Measurements from ENCODE around the gene MT1G. TPM values are rescaled to one million over a fixed set of nuclear protein-coding genes. Genes with fewer than 3 reads are reported as not detected.
A peak's percentile ranks its signal among the peaks of the same experiment; 100 is the strongest.
"Not testable (repeated sequence)": the region's sequence is repeated elsewhere in the genome, so short reads cannot be mapped to it uniquely, and the experiment has no call there.

The MT1G gene
- polyA plus RNA-seq, 3 donors: 20.7 to 74.0 (median 51.1) TPM

DNA sequence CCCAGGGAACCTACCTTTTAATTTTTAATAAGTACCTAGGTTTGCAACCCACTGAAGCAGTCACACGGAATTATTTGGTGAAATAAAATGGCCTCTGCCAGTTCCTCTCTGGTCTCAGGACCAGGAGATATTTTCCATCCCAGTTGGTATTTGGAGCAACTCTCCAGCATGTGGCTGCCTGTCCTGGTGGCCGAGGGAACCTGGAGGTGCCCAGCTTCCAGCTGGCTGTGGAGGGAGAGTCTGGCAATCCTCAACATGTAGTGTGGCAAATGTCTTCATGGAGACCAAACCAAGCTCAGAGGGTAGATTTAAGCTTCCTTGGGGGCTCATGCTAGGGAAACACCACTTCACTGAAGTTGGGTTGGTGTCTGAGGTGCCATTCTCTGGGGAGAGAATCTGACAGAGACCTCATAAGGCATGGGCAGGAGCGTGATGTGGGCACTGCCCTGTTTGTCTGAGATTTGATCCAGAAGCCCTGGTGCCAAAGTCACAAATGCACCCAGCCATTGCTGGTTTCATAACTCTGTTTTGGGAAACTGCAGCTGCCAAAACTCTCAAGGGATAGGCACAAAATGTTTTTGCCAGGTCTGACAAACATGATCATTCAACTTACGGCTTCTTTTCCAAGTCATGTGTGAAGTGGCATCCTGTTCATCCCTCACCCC lies 17.2 kb upstream of the MT1G start:
- DNase-seq (ENCODE audit: low read depth in 3 of 3, low spot score in 2 of 3): no peak

DNA sequence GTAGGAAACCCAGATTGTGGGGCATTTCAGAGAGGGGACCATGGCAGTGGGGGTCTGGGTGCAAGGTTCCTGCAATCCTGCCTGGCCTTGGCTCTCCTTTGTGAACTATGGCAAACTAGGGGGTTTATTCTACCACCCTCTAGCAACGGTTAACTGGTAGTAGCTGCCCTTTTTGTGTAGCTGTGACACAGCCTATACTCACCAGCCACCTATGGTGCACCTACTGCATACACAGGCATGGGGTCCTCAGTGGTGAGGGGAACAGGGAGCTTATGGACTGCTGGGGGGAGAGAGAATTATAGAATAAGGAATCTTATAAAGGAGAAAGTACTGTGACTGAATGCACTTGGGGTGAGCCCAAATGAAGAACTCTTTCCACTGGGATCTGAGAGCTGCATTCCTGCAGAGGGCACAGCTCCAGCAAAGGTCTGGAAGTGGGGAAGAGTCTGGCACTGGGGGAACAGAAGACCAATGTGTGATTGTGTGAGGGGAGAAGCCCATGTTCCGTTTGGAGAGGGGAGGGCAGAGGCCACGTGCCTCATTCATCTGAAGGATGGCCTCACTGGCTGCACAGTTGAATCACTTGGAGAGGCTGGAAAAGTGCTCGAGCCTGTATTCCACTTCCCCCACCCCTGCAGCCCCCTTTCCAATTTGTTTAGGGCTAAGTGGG lies 16.5 kb upstream of the MT1G start:
- no peak for DNase-seq (ENCODE audit: low read depth in 3 of 3, low spot score in 2 of 3)

DNA sequence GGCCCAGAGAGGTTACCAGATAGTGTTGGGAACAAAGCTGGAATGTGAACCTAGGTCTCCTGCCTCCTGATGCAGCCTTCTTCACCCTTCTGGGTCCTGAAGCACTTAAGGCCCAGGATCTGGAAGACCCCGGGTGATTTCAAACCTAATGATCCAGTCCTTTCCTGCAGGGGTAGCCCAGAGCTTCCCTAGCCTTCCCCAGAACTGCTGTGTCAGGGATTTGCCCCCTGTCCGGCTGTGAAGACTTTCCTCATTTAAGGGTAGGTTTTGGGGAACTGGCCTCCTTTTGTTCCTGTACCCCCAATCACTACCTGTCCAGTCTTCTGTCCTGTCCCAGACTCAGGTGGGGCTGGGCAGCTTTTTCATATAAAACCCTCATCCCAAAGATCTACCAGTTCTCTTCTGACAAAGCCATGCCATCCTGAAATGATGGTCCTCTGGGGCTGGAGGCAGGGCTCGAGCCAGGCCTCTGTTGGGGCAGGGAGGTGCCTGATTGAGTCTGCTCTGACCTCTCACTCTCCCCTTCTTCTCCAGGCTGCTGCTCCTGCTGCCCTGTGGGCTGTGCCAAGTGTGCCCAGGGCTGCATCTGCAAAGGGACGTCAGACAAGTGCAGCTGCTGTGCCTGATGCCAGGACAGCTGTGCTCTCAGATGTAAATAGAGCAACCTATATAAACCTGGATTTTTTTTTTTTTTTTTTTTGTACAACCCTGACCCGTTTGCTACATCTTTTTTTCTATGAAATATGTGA lies 15.7 kb upstream of the MT1G start:
- no peak for DNase-seq (ENCODE audit: low read depth in 3 of 3, low spot score in 2 of 3)

DNA sequence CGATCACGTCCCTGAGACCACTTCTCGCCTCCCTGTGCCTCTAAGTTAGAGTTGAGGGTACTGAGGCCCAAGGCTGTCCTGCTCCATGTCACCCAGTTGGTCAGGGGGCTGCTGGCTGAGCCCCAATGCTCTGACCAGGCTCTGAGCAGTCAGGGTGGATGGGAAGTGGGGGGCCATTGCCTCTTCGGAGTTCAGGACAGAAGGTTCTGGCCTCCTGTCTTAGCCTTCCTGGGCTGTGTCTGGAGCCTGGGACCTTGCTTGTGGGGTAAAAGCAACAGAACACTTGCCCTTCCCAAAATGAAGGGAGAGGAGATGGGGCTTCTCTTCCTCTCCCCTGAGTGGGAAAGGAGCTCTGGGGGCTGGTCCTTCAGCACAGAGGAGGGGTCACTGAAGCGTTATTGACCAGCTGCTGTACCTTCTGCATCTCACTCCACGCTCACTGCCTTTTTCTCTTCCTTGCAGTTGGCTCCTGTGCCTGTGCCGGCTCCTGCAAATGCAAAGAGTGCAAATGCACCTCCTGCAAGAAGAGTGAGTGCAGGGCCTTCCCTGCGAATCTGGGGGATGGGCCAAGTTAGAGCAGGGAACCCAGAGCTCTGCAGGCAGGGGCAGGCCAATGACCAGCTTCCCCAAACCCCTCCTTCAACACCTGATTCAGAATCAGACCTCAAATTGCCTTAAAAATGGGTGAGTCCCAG lies 15.0 kb upstream of the MT1G start:
- no peak for DNase-seq (ENCODE audit: low read depth in 3 of 3, low spot score in 2 of 3)

DNA sequence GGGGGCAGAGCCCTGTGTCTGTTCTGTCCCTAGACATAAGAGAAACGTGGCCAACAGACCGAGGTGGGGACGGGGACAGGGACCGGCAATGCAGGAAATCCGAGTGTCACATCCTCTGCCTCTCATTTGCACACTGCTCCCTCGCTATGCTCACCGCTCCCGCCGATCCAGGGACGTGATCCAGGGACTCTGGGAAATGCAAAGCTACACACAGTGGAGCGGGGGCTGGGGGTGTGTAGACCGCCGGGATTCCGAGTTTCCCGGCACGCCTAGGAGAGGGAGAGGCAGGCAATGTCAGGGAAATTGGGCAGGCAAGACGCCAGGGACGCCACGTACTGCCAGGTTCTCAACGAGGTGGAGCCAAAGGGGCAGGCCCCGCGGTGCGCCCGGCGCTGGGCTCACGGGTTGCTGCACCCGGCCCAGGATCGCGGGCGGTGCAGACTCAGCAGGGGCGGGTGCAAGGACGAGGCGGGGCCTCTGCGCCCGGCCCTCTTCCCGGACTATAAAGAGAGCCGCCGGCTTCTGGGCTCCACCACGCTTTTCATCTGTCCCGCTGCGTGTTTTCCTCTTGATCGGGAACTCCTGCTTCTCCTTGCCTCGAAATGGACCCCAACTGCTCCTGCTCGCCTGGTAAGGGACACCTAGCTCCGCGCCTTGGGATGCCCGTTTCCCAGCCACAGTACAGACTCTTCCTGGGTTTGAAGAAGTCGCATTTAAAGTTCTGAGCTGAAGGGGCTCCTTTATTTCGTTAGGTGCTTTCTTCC lies 14.3 kb upstream of the MT1G start, which contains the start of gene MT1X:
Gene MT1X (plus strand): TSS at position 532 of the 764 bp plus-strand sequence. CDS start 71 bp downstream, at position 603.
- peak in 2 of 3 donors; percentile 67 to 75 for DNase-seq (ENCODE audit: low read depth in 3 of 3, low spot score in 2 of 3)

DNA sequence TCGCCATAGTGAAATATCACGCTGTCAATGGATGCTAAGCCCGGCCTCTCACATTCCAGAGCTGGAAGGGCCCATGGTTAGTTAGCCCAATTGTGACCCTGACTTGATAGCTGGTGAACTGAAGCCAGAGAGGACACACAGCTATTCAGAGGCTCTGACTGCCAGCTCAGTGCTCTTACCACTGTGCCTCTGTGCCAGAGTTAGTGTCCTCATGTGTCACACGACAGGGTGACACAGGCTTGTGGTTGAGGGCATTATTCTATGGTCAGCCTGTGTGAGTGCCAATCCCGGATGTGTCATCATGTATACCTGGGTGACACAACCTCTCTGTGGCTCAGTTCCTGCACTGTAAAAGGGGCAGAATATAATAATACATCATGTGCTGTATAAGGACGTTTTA lies 12.0 kb upstream of the MT1G start:
- no peak for DNase-seq (ENCODE audit: low read depth in 3 of 3, low spot score in 2 of 3)

DNA sequence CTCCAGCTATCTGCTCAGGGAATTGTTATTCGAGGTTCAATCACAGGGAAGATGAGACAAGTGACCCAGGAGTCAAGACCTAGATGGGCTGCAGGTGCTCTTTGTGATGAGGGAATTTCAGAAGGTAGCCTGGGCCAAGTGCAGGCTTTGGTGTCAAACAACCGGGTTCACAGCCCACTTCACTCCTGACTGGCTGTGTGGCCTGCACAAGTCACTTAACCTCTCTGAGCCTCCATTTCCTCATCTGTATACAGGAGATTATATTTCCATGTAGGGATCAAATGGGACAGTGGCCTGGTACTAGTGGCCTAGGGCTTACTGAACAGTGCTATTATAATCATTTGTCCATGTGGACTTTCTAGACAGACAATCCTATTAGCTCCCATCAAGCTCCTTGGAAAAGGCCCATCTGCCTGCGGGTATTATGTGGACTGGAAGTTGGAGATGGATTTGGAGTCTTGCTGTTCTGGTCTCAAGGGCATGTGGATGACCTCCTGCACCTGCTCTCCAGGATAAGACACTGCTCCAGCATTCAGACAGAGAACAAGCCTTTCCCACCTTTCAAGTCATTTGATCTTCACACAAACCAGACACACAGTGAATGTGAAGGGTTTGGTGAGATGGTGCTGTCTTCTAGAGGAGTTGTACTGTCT lies 11.3 kb upstream of the MT1G start:
- DNase-seq (ENCODE audit: low read depth in 3 of 3, low spot score in 2 of 3): no peak

DNA sequence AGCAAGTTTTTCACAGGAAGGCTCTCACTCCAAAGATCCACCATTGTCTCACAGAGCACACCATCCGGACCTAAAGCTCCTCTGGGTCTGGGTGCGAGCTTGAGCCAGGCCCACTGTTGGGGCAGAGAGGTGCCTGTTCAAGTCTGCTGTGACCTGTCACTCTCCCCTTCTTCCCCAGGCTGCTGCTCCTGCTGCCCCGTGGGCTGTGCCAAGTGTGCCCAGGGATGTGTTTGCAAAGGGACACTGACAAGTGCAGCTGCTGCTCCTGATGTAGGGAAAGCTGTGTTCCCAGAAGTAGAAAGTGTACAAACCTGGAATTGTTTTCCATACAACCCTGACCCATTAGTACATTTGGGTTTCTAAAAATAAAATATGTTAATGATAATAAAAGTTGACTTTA lies 9.6 kb upstream of the MT1G start:
- no peak for DNase-seq (ENCODE audit: low read depth in 3 of 3, low spot score in 2 of 3)

DNA sequence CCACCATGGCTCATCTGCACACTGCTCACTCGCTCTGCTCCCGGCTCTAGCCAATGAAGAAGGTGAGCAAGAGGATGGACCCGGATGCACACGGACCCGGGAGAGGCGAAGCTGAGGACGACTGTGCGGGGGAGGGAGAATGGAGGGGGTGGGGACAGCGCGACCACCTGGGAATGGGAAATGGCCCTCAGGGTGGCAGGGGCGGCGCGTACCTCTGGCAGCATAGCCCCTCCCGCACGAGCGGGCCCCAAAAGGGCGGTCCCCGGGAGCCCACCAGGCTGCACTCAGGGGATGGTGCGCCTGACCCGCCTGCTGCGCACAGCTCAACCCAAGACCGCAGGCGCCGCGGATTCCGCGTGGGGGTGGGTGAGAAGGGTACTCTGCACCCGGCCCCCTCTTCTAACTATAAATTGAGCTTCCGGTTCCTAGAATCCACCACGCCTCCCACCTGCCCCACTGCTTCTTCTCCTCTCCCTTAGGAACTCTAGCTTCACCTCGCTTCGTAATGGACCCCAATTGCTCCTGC lies 7.9 kb upstream of the MT1G start:
- DNase-seq (ENCODE audit: low read depth in 3 of 3, low spot score in 2 of 3): no peak

DNA sequence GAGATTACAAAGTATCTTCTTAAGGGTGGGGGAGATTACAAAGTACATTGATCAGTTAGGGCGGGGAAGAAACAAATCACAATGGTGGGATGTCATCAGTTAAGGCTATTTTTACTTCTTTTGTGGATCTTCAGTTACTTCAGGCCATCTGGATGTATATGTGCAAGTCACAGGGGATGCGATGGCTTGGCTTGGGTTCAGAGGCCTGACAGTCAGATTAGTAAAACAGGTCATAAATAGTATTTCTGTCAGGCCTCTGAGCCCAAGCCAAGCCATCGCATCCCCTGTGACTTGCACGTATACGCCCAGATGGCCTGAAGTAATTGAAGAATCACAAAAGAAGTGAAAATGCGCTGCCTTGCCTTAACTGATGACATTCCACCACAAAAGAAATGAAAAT lies 6.7 kb upstream of the MT1G start:
- DNase-seq (ENCODE audit: low read depth in 3 of 3, low spot score in 2 of 3): not testable (repeated sequence)

DNA sequence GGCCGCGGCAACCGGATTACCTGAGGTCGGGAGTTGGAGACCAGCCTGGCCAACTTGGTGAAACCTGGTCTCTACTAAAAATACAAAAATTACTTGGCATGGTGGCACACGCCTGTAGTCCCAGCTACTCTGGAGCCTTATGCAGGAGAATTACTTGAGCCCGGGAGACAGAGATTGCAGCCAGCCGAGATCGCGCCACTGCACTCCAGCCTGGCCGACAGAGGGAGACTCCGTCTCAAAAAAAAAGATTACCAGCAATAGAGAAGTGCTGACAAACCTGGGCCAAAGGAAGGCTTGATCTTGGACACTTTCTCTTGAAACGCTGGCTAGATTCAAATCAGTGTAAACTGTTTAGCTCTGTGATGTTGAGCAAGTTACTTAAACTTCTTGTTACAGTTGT lies 6.1 kb upstream of the MT1G start:
- DNase-seq (ENCODE audit: low read depth in 3 of 3, low spot score in 2 of 3): no peak

DNA sequence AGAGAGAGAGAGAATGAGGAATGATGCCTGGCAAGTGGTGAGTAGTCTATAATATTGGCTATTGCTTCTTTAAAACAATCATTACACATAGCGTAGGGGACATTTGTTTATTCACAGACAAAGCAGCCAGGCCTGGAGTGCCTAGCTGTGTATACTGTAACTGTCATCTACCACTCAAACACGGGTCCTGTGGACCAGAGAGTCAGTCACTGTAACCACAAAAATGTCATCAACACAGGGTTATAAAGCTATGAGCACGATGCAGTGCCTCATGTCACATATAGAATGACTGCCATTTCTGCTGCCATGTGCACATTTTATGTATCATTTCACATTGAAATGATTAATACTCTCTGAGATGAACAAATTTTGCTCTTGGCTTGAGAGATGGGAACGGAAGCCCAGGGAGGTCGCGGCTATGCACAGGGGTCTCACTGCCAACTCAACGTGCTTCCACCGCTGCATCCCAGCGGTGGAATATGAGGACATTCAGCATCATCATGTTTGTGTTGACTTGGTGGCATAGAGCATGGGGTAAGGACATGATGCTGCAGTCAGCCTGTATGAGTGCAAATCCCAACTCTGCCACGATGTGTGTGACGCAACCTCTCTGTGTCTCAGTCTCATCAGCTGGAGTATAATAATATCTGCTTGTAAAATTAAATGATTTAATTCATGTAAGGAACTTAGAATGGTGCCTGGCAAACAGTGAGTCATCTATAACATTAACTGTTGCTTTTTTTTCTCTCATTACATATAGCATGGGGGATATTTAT lies 5.1 kb upstream of the MT1G start:
- DNase-seq (ENCODE audit: low read depth in 3 of 3, low spot score in 2 of 3): no peak

DNA sequence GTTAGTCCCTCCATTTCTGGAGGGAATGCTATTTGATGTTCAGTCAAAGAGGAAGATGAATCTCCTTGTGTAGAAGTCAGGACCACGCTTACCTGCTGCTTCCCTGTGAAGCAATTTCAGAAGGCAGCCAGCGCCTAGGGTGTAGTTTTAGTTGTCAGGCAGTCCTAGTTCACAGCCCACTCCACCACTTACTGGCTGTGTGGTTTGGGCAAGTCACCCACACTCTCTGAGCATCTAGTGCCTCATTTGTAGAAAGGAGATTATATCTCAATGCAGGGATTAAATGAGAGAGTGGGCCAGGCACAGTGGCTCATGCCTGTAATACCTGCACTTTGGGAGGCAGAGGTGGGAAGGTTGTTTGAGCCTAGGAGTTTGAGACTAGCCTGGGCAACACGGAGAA lies 4.3 kb upstream of the MT1G start:
- not testable (repeated sequence) for DNase-seq (ENCODE audit: low read depth in 3 of 3, low spot score in 2 of 3)

DNA sequence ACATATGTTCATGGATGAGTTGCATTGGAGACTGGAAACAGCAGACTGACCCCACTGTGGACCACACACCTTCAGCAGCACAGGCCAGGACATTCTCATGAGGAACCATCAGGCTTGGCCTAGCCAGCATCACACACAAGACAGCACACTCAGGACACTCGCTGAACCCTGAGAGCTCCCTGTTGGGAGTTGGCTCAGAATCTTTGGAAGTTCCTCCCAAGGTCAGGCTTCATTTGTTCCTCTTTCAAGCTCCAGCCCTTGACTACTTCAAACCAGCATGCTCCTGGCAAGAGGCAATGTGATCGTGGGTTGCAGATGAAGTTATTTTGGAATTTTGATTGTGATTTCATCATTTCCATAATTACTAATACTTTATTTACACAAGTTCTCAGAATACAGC lies 3.8 kb upstream of the MT1G start:
- DNase-seq (ENCODE audit: low read depth in 3 of 3, low spot score in 2 of 3): not testable (repeated sequence)

DNA sequence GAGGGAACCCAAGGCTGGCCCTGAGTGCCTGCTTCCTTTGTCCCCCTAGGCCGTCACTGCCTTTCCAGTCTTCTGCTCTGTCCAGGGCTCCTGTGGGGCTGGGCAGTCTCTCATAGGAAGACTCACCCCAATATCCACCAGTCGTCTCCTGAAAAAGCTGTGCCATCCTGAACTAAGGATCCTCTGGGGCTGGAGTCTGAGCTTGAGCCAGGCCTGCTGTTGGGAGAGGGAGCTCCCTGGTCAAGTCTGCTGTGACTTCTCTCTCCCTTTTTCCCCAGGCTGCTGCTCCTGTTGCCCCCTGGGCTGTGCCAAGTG lies 2.7 kb upstream of the MT1G start:
- no peak for DNase-seq (ENCODE audit: low read depth in 3 of 3, low spot score in 2 of 3)

DNA sequence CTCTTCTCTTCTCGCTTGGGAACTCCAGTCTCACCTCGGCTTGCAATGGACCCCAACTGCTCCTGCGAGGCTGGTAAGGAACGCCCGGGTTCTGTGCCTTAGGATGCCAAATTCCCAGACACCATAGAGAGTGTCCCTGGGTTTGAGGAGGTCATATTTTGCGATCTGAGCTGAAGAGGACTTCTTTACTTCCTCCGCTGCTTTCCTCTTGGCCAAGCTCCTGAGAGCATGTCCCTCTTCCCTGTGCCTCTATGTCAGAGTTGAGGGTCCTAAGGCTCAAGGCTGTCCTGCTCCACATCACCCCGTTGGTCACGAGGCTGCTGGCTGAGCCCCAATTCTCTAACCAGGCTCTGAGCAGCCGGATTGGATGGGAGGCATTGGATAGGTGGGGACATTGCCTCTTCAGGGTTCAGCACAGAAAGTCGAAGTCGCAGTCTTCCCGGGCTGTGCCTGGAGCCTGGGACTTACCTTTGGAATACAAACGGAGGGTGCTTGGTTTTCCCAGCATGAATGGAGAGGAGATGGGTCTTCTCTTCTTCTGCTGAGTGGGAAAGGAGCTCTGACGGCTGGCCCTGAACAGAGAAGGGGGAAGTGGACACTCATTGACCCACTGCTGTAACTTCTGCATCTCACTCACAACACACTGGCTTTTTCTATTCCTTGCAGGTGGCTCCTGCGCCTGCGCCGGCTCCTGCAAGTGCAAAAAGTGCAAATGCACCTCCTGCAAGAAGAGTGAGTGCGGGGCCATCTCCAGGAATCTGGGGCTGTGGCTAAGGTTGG lies 2.2 kb upstream of the MT1G start:
- no peak for DNase-seq (ENCODE audit: low read depth in 3 of 3, low spot score in 2 of 3)

DNA sequence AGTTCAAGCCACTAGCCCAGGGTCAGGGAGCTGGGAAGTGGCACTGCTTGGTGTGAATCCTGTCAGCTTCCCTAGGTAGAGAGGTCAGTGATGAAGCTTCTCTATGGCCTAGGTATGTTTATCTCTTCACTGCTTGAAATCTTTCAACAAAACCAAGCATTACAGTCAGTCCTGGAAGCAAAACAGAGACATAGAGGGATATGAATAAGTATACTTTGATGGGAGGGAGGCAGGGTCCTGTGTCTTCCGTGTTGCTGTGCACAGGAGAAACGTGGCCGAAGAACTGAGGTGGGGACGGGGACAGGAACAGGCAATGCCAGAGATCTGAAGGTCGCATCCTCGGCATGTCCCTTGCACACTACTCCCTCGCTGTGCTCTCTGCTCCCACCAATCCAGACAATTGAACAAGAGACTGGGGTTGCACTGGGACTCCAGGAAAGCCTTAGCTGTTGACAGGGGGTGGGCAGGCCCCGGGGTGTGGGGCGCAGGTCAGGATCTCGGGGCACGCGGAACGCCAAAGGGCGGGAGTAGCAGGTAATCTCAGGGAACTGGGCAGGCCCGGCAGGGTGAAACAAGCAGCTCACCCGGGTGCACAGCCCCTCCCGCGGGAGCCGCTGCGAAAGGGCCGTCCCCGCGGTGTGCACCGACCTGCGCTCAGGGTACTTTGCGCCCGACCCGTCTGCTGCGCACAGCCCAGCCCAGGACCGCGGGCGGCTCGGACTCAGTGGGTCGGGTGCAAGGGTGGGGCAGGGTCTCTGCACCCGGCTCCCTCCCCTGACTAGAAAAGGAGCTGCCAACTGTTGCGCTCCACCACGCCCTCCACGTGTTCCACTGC lies 1.4 kb upstream of the MT1G start, which contains the start of gene MT1H:
Gene MT1H (plus strand): TSS at position 810 of the 835 bp plus-strand sequence. CDS start 71 bp downstream, outside the sequence.
- DNase-seq (ENCODE audit: low read depth in 3 of 3, low spot score in 2 of 3): no peak
